ENCODE data around the gene NT5DC1.
A peak's percentile ranks its signal among the peaks of the same experiment; 100 is the strongest.

Gene NT5DC1

DNA sequence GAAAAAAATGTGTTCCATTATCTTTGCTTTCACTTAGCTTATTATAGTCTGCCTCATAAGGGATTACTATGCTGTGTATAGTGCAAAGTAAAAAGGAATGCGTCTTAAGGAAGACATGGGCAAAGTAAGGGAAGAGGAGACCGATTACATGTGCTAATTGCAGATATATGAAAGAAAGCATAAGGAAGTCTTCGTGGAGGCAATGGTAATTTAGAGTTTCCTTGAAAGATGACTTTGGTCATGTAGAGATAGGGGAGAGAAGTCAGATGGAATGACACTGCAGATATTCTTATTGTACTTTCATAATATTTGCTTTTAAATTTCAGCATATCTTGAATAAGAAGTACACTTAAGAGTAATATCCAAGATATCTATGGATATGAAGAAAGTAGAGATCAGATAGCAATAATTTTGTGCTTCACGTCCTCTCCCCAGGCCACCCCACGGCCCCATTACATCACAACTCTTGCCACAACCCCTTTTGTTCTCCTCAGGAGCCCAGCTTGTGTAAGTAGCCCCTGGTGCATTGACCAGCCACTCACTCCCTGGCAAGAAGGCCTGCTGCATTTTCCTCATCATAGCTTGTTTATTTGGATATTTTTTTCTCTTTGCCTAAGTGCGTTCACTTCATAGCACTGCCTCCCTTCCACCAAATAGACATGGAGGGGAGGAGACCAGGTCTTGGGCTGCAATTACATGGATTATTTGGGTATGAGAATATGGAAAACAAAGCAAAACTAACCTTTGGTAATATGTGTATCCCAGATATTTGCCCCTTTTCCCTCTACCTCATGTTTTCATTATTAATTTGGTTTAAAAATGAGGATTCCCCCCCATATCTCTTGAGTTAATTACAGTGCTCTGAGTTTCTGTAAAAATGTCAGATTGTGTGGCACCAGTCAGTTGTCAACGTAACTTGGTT lies 56.0 kb downstream of the NT5DC1 start:
- H3K27ac ChIP-seq, result no peak overlapping the region
- TF ChIP-seq, protein P1, sequence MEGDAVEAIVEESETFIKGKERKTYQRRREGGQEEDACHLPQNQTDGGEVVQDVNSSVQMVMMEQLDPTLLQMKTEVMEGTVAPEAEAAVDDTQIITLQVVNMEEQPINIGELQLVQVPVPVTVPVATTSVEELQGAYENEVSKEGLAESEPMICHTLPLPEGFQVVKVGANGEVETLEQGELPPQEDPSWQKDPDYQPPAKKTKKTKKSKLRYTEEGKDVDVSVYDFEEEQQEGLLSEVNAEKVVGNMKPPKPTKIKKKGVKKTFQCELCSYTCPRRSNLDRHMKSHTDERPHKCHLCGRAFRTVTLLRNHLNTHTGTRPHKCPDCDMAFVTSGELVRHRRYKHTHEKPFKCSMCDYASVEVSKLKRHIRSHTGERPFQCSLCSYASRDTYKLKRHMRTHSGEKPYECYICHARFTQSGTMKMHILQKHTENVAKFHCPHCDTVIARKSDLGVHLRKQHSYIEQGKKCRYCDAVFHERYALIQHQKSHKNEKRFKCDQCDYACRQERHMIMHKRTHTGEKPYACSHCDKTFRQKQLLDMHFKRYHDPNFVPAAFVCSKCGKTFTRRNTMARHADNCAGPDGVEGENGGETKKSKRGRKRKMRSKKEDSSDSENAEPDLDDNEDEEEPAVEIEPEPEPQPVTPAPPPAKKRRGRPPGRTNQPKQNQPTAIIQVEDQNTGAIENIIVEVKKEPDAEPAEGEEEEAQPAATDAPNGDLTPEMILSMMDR (IDR thresholded peaks at IDR 0.05), result no peak
- H3K4me3 ChIP-seq, result no peak overlapping the region
- DNase-seq (ENCODE audit: low spot score), result no peak

DNA sequence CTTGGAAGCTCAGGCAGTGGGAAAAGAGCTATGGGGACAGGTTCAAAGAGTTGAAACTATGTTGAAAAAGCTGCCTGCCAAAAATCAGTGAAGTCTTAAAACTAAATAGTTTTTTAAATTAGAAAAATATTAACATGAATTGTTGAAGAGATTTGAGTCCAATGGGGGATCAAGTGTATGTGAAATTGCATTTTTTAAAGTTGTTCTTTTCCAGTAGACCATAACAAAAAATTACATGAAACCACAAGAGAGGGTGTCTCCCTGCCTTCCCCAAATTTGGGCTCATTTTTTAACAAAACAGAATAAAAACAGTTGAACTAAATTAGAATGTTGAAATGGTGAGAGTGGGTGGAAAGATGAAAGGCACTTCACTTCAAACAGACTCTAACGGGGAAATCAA lies 56.7 kb downstream of the NT5DC1 start:
- H3K4me3 ChIP-seq, result no peak overlapping the region
- DNase-seq (ENCODE audit: low spot score), result no peak
- no peak overlapping the region for H3K27ac ChIP-seq
- TF ChIP-seq, protein P1 (IDR thresholded peaks at IDR 0.05), result no peak

DNA sequence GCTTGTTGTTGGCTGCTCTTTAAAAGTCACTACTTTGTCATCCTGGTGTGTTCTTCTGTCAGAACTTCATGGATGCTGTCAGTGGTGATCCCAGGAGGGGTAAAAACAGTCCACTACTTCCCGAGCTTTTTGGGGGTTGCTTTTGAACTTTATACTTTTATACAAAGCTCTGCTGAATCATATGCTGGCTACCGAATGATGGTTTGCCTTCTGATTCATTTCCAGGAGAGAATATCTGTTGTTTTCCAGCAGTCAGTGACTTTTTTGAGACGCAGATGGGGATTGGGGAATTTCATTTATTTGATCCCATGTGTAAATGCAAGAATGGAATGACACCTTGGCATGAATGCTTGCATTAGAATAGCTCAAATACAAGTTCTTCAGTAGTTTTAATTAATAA lies 58.0 kb downstream of the NT5DC1 start:
- H3K27ac ChIP-seq, result no peak overlapping the region
- TF ChIP-seq, protein P1 (IDR thresholded peaks at IDR 0.05), result no peak
- no peak for DNase-seq (ENCODE audit: low spot score)
- H3K4me3 ChIP-seq, result no peak overlapping the region

DNA sequence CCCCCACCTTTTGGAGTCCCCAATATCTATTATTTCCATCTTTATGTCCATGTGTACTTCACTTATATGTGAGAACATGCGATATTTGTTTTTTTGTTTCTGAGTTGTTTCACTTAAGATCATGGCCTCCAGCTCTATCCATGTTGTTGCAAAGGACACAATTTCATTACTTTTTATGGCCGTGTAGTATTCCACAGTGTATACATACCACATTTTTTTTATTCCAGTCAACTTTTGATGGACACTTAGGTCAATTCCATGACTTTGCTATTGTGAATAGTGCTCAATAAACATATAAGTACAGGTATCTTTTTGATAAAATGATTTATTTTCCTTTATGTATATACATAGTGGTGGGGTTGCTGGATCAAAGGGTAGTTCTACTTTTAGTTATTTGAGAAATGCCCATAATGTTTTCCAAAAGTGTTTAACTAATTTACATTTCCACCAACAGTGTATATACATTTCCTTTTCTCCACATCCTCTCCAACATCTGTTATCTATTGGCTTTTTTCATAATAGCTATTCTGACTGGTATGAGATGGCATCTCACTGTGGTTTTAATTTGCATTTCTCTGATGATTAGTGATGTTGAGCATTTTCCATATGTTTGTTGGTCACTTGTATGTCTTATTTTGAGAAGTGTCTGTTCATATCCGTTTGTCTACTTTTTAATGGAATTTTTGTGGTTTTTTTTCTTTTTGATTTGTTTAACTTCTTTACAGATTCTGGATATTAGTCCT lies 59.3 kb downstream of the NT5DC1 start:
- Histone ChIP-seq H3K4me3 (no peak overlapping the region), H3K27ac (no peak overlapping the region)

DNA sequence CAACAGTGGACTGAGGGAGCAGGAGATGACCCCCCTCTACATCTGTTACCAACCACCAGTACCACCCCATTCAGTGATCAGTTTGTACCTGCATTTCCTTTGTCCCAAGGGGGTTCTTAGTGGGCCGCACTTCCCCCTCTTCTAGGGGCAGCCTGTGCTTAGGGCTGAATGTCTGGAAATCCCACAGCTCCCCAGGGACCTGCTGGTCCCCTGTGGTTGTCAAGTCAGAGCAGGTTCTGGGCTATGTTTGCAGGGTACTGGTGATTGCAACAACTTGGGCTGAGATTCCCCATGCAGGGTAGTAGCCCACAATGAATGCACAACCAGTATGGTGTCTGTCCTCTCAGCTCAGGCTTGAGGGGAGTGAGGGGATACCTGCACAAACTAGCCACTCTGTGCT lies 64.9 kb downstream of the NT5DC1 start:
- Histone ChIP-seq H3K27ac (peak overlapping the region in 1 of 2 donors; percentile 35), H3K4me3 (no peak overlapping the region)
- DNase-seq (ENCODE audit: low spot score), result no peak
- TF ChIP-seq, protein P1 (IDR thresholded peaks at IDR 0.05), result no peak

More for the DNA sequence above, 59.3 kb downstream of the NT5DC1 start:
- TF ChIP-seq, protein P1 (IDR thresholded peaks at IDR 0.05), result no peak
- DNase-seq (ENCODE audit: low spot score), result no peak

DNA sequence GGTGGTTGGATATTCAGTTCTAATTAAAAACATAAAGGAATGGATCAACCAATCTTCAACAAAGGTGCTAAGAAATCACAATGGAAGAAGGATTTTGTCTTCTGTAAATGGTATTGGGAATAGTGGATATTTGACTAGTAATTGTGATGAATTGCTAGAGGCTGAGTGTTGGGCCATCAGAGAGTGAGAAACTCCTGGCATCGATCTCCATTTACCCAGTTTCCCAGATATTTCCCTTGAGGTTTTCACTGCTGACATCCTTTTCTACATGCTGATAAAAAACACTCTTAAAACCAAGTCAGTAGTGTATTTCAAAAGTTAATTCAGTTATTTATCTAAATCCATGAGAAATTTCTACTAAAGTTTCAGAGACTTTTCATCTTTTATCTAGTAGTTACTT lies 65.7 kb downstream of the NT5DC1 start:
- DNase-seq (ENCODE audit: low spot score), result no peak
- peak overlapping the region in 1 of 2 donors; percentile 35 for H3K27ac ChIP-seq
- TF ChIP-seq, protein P1 (IDR thresholded peaks at IDR 0.05), result no peak
- no peak overlapping the region for H3K4me3 ChIP-seq

Measured in coronary artery (tissue), 2 donors.